Measurements from ENCODE around the gene CRYBB2.
"Not testable (repeated sequence)": the region's sequence is repeated elsewhere in the genome, so short reads cannot be mapped to it uniquely, and the experiment has no call there.

Gene CRYBB2

GRCh38 chr22:25233706-25234105, 14.3 kb downstream of the CRYBB2 start:
- not testable (repeated sequence) for DNase-seq (ENCODE audit: low spot score)

- DNase-seq (ENCODE audit: low spot score): peak; percentile 65
Observed at GRCh38 chr22:25235547-25236290, 16.3 kb downstream of the CRYBB2 start.

GRCh38 chr22:25236417-25236816, 17.0 kb downstream of the CRYBB2 start:
- no peak for DNase-seq (ENCODE audit: low spot score)

GRCh38 chr22:25237503-25237902, 18.1 kb downstream of the CRYBB2 start:
- DNase-seq (ENCODE audit: low spot score): no peak

- not testable (repeated sequence) for DNase-seq (ENCODE audit: low spot score)
Observed at GRCh38 chr22:25238058-25238457, 18.6 kb downstream of the CRYBB2 start.

- not testable (repeated sequence) for DNase-seq (ENCODE audit: low spot score)
Observed at GRCh38 chr22:25255169-25255568, 35.7 kb downstream of the CRYBB2 start.

- not testable (repeated sequence) for DNase-seq (ENCODE audit: low spot score)
Observed at GRCh38 chr22:25267567-25267966, 48.1 kb downstream of the CRYBB2 start.

GRCh38 chr22:25268902-25269301, 49.5 kb downstream of the CRYBB2 start:
- DNase-seq (ENCODE audit: low spot score): not testable (repeated sequence)

GRCh38 chr22:25270061-25270460, 50.6 kb downstream of the CRYBB2 start:
- not testable (repeated sequence) for DNase-seq (ENCODE audit: low spot score)

- not testable (repeated sequence) for DNase-seq (ENCODE audit: low spot score)
Observed at GRCh38 chr22:25273231-25273630, 53.8 kb downstream of the CRYBB2 start.

- not testable (repeated sequence) for DNase-seq (ENCODE audit: low spot score)
Observed at GRCh38 chr22:25273928-25274327, 54.5 kb downstream of the CRYBB2 start.

- not testable (repeated sequence) for DNase-seq (ENCODE audit: low spot score)
Observed at GRCh38 chr22:25280118-25280517, 60.7 kb downstream of the CRYBB2 start.
